ENCODE measurements around the gene DDX19B.

DDX19B gene

GRCh38 chr16:70375636-70376611 is 76.9 kb downstream of the DDX19B start:
- FAIRE-seq (no peak), DNase-seq (ENCODE audit: insufficient read length) (no peak)
- TF ChIP-seq TAF1 (IDR thresholded peaks at IDR 0.05; ENCODE audit: borderline replicate concordance, low read depth, low read length) (no peak), POLR2A (IDR thresholded peaks at IDR 0.05; ENCODE audit: low read depth, low read length) (peak; percentile 45; the same call in 1 of the 2 replicates), POLR2AphosphoS5 (IDR thresholded peaks at IDR 0.05; ENCODE audit: low read depth, low read length) (peak; percentile 52)

GRCh38 chr16:70377782-70378181 is 78.8 kb downstream of the DDX19B start:
- no peak for FAIRE-seq
- DNase-seq (ENCODE audit: insufficient read length) = no peak
- TF ChIP-seq TAF1 (IDR thresholded peaks at IDR 0.05; ENCODE audit: borderline replicate concordance, low read depth, low read length) (no peak), POLR2AphosphoS5 (IDR thresholded peaks at IDR 0.05; ENCODE audit: low read depth, low read length) (no peak), POLR2A (IDR thresholded peaks at IDR 0.05; ENCODE audit: low read depth, low read length) (no peak)

- DNase-seq (ENCODE audit: insufficient read length) (no peak), FAIRE-seq (no peak)
- TF ChIP-seq POLR2A (IDR thresholded peaks at IDR 0.05; ENCODE audit: low read depth, low read length) (peak; percentile 42; the same call in 1 of the 2 replicates), TAF1 (IDR thresholded peaks at IDR 0.05; ENCODE audit: borderline replicate concordance, low read depth, low read length) (no peak), POLR2AphosphoS5 (IDR thresholded peaks at IDR 0.05; ENCODE audit: low read depth, low read length) (no peak; the same call in 1 of the 2 replicates)
Measured at GRCh38 chr16:70378869-70379493, 80.0 kb downstream of the DDX19B start.

- DNase-seq (ENCODE audit: insufficient read length) = no peak
- peak; percentile 40 for FAIRE-seq
- no peak; the same call in 1 of the 2 replicates for TF ChIP-seq POLR2AphosphoS5 (IDR thresholded peaks at IDR 0.05; ENCODE audit: low read depth, low read length)
- TF ChIP-seq TAF1 (IDR thresholded peaks at IDR 0.05; ENCODE audit: borderline replicate concordance, low read depth, low read length) = no peak
- TF ChIP-seq POLR2A (IDR thresholded peaks at IDR 0.05; ENCODE audit: low read depth, low read length) = no peak; the same call in 1 of the 2 replicates
Measured at GRCh38 chr16:70380248-70380918, 81.4 kb downstream of the DDX19B start.

GRCh38 chr16:70380919-70381603 is 82.1 kb downstream of the DDX19B start:
- DNase-seq (ENCODE audit: insufficient read length) = peak; percentile 92
- TF ChIP-seq TAF1 (IDR thresholded peaks at IDR 0.05; ENCODE audit: borderline replicate concordance, low read depth, low read length) (peak; percentile 92), POLR2A (IDR thresholded peaks at IDR 0.05; ENCODE audit: low read depth, low read length) (peak; percentile 97), POLR2AphosphoS5 (IDR thresholded peaks at IDR 0.05; ENCODE audit: low read depth, low read length) (peak; percentile 96)
- FAIRE-seq = peak; percentile 97

GRCh38 chr16:70381604-70382342 is 82.8 kb downstream of the DDX19B start:
- FAIRE-seq = no peak
- no peak for DNase-seq (ENCODE audit: insufficient read length)

GRCh38 chr16:70383421-70383960 is 84.5 kb downstream of the DDX19B start:
- no peak for DNase-seq (ENCODE audit: insufficient read length)
- TF ChIP-seq TAF1 (IDR thresholded peaks at IDR 0.05; ENCODE audit: borderline replicate concordance, low read depth, low read length) (no peak), POLR2AphosphoS5 (IDR thresholded peaks at IDR 0.05; ENCODE audit: low read depth, low read length) (no peak), POLR2A (IDR thresholded peaks at IDR 0.05; ENCODE audit: low read depth, low read length) (no peak)
- FAIRE-seq = no peak

More at GRCh38 chr16:70381604-70382342, 82.8 kb downstream of the DDX19B start:
- TF ChIP-seq TAF1 (IDR thresholded peaks at IDR 0.05; ENCODE audit: borderline replicate concordance, low read depth, low read length) = no peak
- TF ChIP-seq POLR2A (IDR thresholded peaks at IDR 0.05; ENCODE audit: low read depth, low read length) = no peak; the same call in 1 of the 2 replicates
- no peak; the same call in 1 of the 2 replicates for TF ChIP-seq POLR2AphosphoS5 (IDR thresholded peaks at IDR 0.05; ENCODE audit: low read depth, low read length)
